HepG2 (cell line): ENCODE results near the gene DCLRE1C. TPM values are rescaled to one million over a fixed set of nuclear protein-coding genes. Genes with fewer than 3 reads are reported as not detected.

Source experiments
- GABPA ChIP-seq, 2 experiments: IDR thresholded peaks; 2 replicates each; pipeline ENCODE4 v1.6.1; 2011 to 2016; ENCODE audit warnings: low read depth in 2 of 2, low read length in 1 of 2, missing biosample characterization in 1 of 2, missing genetic modification characterization in 1 of 2
- GABPB1 ChIP-seq: IDR thresholded peaks from 2 replicates; pipeline ENCODE4 v1.6.1; 2016; ENCODE audit warnings: mild to moderate bottlenecking, missing genetic modification reagents, moderate library complexity, missing compliant biosample characterization
- HMG20B ChIP-seq: conservative IDR thresholded peaks from 2 replicates; pipeline ENCODE4 v1.6.1; 2016; ENCODE audit warnings: missing genetic modification reagents, missing compliant biosample characterization
- ISX ChIP-seq: sonication (generic); formaldehyde crosslinking; conservative IDR thresholded peaks from 2 replicates; pipeline ENCODE4 v1.5.0; 2020; ENCODE audit warnings: missing genetic modification reagents
- KDM2A ChIP-seq: sonication (generic); formaldehyde crosslinking; IDR thresholded peaks from 2 replicates; pipeline ENCODE4 v1.4.0; 2020; ENCODE audit warnings: low read depth, missing genetic modification reagents, borderline replicate concordance
- KDM3A ChIP-seq: IDR thresholded peaks from 2 replicates; pipeline ENCODE4 v1.6.1; 2018; ENCODE audit warnings: low read depth, missing compliant biosample characterization
- MAX ChIP-seq: IDR thresholded peaks from 2 replicates; pipeline ENCODE4 v1.6.1; 2012; ENCODE audit warnings: inconsistent platforms
- SP2 ChIP-seq: sonication (generic); formaldehyde crosslinking; IDR thresholded peaks from 2 replicates; pipeline ENCODE4 v1.5.1; 2020; ENCODE audit warnings: mild to moderate bottlenecking, missing genetic modification reagents
- TAF1 ChIP-seq: sonication (generic); formaldehyde crosslinking; IDR thresholded peaks from 2 replicates; pipeline ENCODE4 v1.4.0; 2020; ENCODE audit warnings: missing genetic modification reagents
- U2AF1 ChIP-seq: fragments of 200-400 bp; formaldehyde crosslinking; optimal IDR thresholded peaks from 2 replicates; pipeline ENCODE3; 2017; ENCODE audit warnings: mild to moderate bottlenecking, low read depth, low read length
- YEATS2 ChIP-seq: sonication (generic); formaldehyde crosslinking; IDR thresholded peaks from 2 replicates; pipeline ENCODE4 v1.4.0; 2020; ENCODE audit warnings: missing genetic modification reagents, borderline replicate concordance
- ZBTB40 ChIP-seq, 2 experiments: fragments of 450-650 bp in 1 of 2; sonication (generic) in 1 of 2; formaldehyde crosslinking in 1 of 2; IDR thresholded peaks; 2 replicates each; pipeline versions ENCODE4 v1.6.1 to v1.8.0; 2016 to 2022; ENCODE audit warnings: antibody characterized with exemption in 1 of 2, mild to moderate bottlenecking in 1 of 2, missing genetic modification reagents in 1 of 2
- ZNF777 ChIP-seq: sonication (generic); formaldehyde crosslinking; IDR thresholded peaks from 2 replicates; pipeline ENCODE4 v1.4.0; 2020; ENCODE audit warnings: missing genetic modification reagents
- ZNF883 ChIP-seq: sonication (generic); formaldehyde crosslinking; IDR thresholded peaks from 2 replicates; pipeline ENCODE4 v1.5.1; 2020; ENCODE audit warnings: mild to moderate bottlenecking, missing genetic modification reagents; ENCODE audit errors: not compliant biosample characterization
- polyA plus RNA-seq, 8 experiments: library from polyadenylated mRNA; depleted of rRNA in 3 of 8; stranded (reverse) in 7 of 8; unstranded in 1 of 8; fragments of >200 nt; fragmentation: Illumina TruSeq in 4 of 8; extraction: Trizol in 4 of 8; gene quantifications; 2 replicates each; pipeline versions ENCODE4 v1.2.1 to v1.2.3, GENCODE V29; 2011 to 2016; ENCODE audit warnings: low read depth in 4 of 8, missing spikeins in 1 of 8, mixed read lengths in 1 of 8; ENCODE audit not compliant: insufficient read depth in 1 of 8
- total RNA-seq, 5 experiments: library from RNA; depleted of rRNA; stranded (reverse); fragments of >200 nt; fragmentation: Illumina TruSeq; extraction: Trizol; gene quantifications; 2 replicates each; pipeline ENCODE4 v1.2.3, GENCODE V29; 2016; ENCODE audit warnings: low read depth in 1 of 5

DCLRE1C gene
- total and polyA plus RNA-seq, 2 of the 13 experiments (the other 11 are each of a cell fraction or from before 2014, with no cell fraction given): 3.0 to 10.3 TPM

- peak; percentile 96 for TF ChIP-seq ZBTB40 (IDR thresholded peaks at IDR 0.05)
- no peak; the same call in 1 of the 2 replicates for TF ChIP-seq ZBTB40 (CRISPR knock-in tag; IDR thresholded peaks at IDR 0.05)
- TF ChIP-seq KDM2A (CRISPR knock-in tag): peak; percentile 23
- TF ChIP-seq KDM3A (CRISPR knock-in tag): peak; percentile 43; the same call in 1 of the 2 replicates
- TF ChIP-seq HMG20B (CRISPR knock-in tag): no peak
- 0 out of 2 replicates have a peak, but pooled peaks have one; percentile 52 for TF ChIP-seq ISX
- peak; percentile 80 for TF ChIP-seq GABPA (IDR thresholded peaks at IDR 0.05; ENCODE audit: low read depth, low read length)
- peak; percentile 94 for TF ChIP-seq GABPA (CRISPR knock-in tag; IDR thresholded peaks at IDR 0.05; ENCODE audit: low read depth)
- TF ChIP-seq ZNF777 (CRISPR knock-in tag): 0 out of 2 replicates have a peak, but pooled peaks have one; percentile 49
- TF ChIP-seq ZNF883 (CRISPR knock-in tag): peak; percentile 20
- TF ChIP-seq MAX: no peak
- peak; percentile 95 for TF ChIP-seq GABPB1 (CRISPR knock-in tag)
- TF ChIP-seq YEATS2 (CRISPR knock-in tag): peak; percentile 20; the same call in 1 of the 2 replicates
- TF ChIP-seq TAF1 (CRISPR knock-in tag): peak; percentile 74
- TF ChIP-seq SP2 (CRISPR knock-in tag): peak; percentile 39; the same call in 1 of the 2 replicates
- peak; percentile 88 for TF ChIP-seq U2AF1
These were observed 5.5 kb upstream of the DCLRE1C start, which contains the start of gene MEIG1 (continued) for GRCh38 chr10:14959221-14960057.
